Neuron (in vitro differentiated cells): Measurements from ENCODE around the gene FLYWCH1.

Source experiments
- H2AFZ ChIP-seq: one replicate; pipeline ENCODE4 v1.6.1; 2013; ENCODE audit warnings: low read depth, mild to moderate bottlenecking, inconsistent platforms, low read length, moderate library complexity
- H3K27me3 ChIP-seq: one replicate; pipeline ENCODE4 v1.6.1; 2013; ENCODE audit warnings: low read length; ENCODE audit not compliant: insufficient read depth
- H3K36me3 ChIP-seq: one replicate; pipeline ENCODE4 v1.6.1; 2013; ENCODE audit warnings: low read length; ENCODE audit not compliant: insufficient read depth
- H3K4me1 ChIP-seq: one replicate; pipeline ENCODE4 v1.6.1; 2013; ENCODE audit warnings: low read length; ENCODE audit not compliant: insufficient read depth
- H3K4me3 ChIP-seq: 2 replicates; pipeline ENCODE4 v1.5.1; 2013; ENCODE audit warnings: mild to moderate bottlenecking, low read length, moderate library complexity
- H3K9me3 ChIP-seq: one replicate; pipeline ENCODE4 v1.6.1; 2013; ENCODE audit warnings: low read length

The FLYWCH1 gene

GRCh38 chr16:2964475-2965336 lies 53.0 kb downstream of the FLYWCH1 start:
- Histone ChIP-seq H3K4me3 (peak overlapping the region; percentile 43), H3K4me1 (peaks cover 19% of the 10 kb centered on the region), H3K9me3 (no peaks in the 10 kb centered on the region), H2AFZ (peak overlapping the region; percentile 76), H3K36me3 (no peaks in the 10 kb centered on the region), H3K27me3 (peaks cover 14% of the 10 kb centered on the region)

GRCh38 chr16:2966043-2966807 lies 54.5 kb downstream of the FLYWCH1 start:
- Histone ChIP-seq H3K9me3 (no peaks in the 10 kb centered on the region), H3K27me3 (peaks cover 14% of the 10 kb centered on the region), H3K36me3 (peaks cover 2% of the 10 kb centered on the region), H3K4me1 (peaks cover 27% of the 10 kb centered on the region), H2AFZ (no peak overlapping the region), H3K4me3 (no peak overlapping the region)

GRCh38 chr16:2966808-2967191 lies 55.1 kb downstream of the FLYWCH1 start:
- Histone ChIP-seq H3K27me3 (peaks cover 14% of the 10 kb centered on the region), H3K9me3 (no peaks in the 10 kb centered on the region), H3K4me1 (peaks cover 27% of the 10 kb centered on the region), H2AFZ (no peak overlapping the region), H3K4me3 (no peak overlapping the region), H3K36me3 (peaks cover 7% of the 10 kb centered on the region)

- Histone ChIP-seq H2AFZ (no peak overlapping the region), H3K27me3 (peaks cover 12% of the 10 kb centered on the region), H3K4me1 (peaks cover 27% of the 10 kb centered on the region), H3K4me3 (no peak overlapping the region), H3K36me3 (peaks cover 11% of the 10 kb centered on the region), H3K9me3 (no peaks in the 10 kb centered on the region)
Observed at GRCh38 chr16:2967211-2967631, 55.5 kb downstream of the FLYWCH1 start.

- Histone ChIP-seq H3K9me3 (no peaks in the 10 kb centered on the region), H2AFZ (no peak overlapping the region), H3K27me3 (peaks cover 7% of the 10 kb centered on the region), H3K4me3 (no peak overlapping the region), H3K36me3 (peaks cover 16% of the 10 kb centered on the region), H3K4me1 (peaks cover 27% of the 10 kb centered on the region)
Observed at GRCh38 chr16:2967721-2968161, 56.0 kb downstream of the FLYWCH1 start.

- Histone ChIP-seq H3K36me3 (peaks cover 20% of the 10 kb centered on the region), H2AFZ (no peak overlapping the region), H3K9me3 (no peaks in the 10 kb centered on the region), H3K4me1 (peaks cover 27% of the 10 kb centered on the region), H3K27me3 (peaks cover 4% of the 10 kb centered on the region), H3K4me3 (peak overlapping the region; percentile 94)
Observed at GRCh38 chr16:2968368-2968737, 56.6 kb downstream of the FLYWCH1 start.

- Histone ChIP-seq H3K36me3 (peaks cover 20% of the 10 kb centered on the region), H3K27me3 (peaks cover 4% of the 10 kb centered on the region), H2AFZ (peak within 1 kb of the TSS; percentile 91), H3K4me3 (peak within 1 kb of the TSS; percentile 94), H3K4me1 (peaks cover 21% of the 10 kb centered on the region), H3K9me3 (no peaks in the 10 kb centered on the region)
Observed at GRCh38 chr16:2968738-2969544, 57.2 kb downstream of the FLYWCH1 start, which contains the start of gene PAQR4. Gene PAQR4, plus strand, starts transcription at chr16:2969348. Its CDS starts 327 bp downstream, at chr16:2969675.

- H3K36me3 ChIP-seq = peaks cover 26% of the 10 kb centered on the region
- H2AFZ ChIP-seq = peak overlapping the region; percentile 91
- no peaks in the 10 kb centered on the region for H3K27me3 ChIP-seq
- H3K4me1 ChIP-seq = peaks cover 12% of the 10 kb centered on the region
- no peaks in the 10 kb centered on the region for H3K9me3 ChIP-seq
- H3K4me3 ChIP-seq = peak overlapping the region; percentile 94
Observed at GRCh38 chr16:2969545-2970521, 58.1 kb downstream of the FLYWCH1 start.

- peak overlapping the region; percentile 94 for H3K4me3 ChIP-seq
- no peaks in the 10 kb centered on the region for H3K9me3 ChIP-seq
- peaks cover 12% of the 10 kb centered on the region for H3K4me1 ChIP-seq
- H3K27me3 ChIP-seq = no peaks in the 10 kb centered on the region
- peaks cover 33% of the 10 kb centered on the region for H3K36me3 ChIP-seq
- no peak overlapping the region for H2AFZ ChIP-seq
Observed at GRCh38 chr16:2970563-2970962, 58.8 kb downstream of the FLYWCH1 start.

GRCh38 chr16:2971134-2971984 lies 59.6 kb downstream of the FLYWCH1 start:
- Histone ChIP-seq H2AFZ (no peak overlapping the region), H3K9me3 (no peaks in the 10 kb centered on the region), H3K4me3 (no peak overlapping the region), H3K4me1 (peaks cover 12% of the 10 kb centered on the region), H3K27me3 (no peaks in the 10 kb centered on the region), H3K36me3 (peaks cover 41% of the 10 kb centered on the region)

GRCh38 chr16:2971985-2972784 lies 60.5 kb downstream of the FLYWCH1 start:
- H3K9me3 ChIP-seq = no peaks in the 10 kb centered on the region
- H3K4me1 ChIP-seq = peaks cover 12% of the 10 kb centered on the region
- no peak overlapping the region for H2AFZ ChIP-seq
- H3K27me3 ChIP-seq = no peaks in the 10 kb centered on the region
- H3K4me3 ChIP-seq = no peak overlapping the region
- peaks cover 47% of the 10 kb centered on the region for H3K36me3 ChIP-seq
